GM19463 (cell line): ENCODE data around the gene ADSS1.

Experiments used
- ATAC-seq: cut with Tn5 transposase; IDR thresholded peaks from one replicate; pipeline ENCODE4 v1.9.1; 2021; ENCODE audit warnings: mild to moderate bottlenecking, moderate library complexity; ENCODE audit not compliant: unreplicated experiment

ADSS1 gene

DNA sequence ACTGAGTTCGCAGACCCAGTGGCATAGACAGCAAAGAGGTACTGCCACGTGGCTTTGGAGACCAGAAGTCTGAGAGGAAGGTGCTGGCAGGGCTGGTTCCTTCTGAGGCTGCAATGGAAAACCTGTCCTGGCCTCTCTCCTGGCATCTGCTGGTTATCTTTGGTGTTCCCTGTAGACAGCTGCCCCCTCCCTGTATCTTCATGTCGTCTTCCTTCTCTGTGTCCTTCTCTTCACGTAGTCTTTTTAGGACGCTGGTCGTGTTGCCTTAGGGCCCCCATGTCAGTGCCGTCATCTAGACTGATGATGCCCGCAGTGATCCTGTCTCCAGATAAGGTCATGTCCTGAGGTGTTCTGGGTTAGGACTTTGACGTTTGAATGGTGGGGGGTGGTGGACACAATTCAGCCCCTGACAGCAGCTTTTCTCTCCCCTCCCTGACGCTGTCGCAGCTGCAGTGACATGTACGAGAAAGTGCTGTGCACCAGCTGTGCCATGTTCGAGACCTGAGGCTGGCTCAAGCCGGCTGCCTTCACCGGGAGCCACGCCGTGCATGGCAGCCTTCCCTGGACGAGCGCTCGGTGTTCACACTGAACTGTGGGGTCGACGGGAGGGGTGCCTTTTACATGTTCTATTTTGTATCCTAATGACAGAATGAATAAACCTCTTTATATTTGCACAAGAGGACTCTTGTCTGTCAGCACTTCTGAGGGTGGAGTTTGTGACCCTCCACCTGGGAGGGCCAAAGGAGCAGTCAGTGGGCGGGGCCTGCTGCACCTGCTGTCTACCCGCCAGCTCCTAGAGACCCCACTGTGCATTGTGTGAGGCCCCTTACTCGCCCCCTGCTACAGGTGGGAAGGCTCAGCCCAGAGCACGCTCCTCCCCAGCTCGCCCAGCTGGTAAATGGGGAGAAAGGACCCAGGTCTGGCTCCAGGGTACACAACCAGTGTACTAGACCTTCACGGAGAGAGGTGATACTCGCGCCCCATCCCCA is 35.2 kb downstream of the ADSS1 start:
- ATAC-seq: no peak

DNA sequence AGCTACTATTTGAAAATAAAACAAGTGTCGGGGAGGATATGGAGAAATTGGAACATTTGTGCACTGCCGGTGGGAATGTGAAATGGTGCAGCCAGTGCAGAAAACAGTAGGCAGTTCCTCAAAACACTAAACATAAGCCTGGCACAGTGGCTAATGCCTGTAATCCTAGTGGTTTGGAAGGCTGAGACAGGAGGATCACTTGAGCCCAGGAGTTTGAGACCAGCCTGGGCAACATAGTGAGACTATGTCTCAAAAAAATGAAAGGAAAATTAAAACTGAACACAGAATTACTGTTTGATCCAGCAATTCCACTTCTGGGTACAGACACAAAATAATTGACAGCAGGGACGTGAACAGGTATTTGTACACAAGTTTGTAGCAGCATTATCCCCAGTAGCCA is 41.5 kb downstream of the ADSS1 start:
- ATAC-seq: no peak

DNA sequence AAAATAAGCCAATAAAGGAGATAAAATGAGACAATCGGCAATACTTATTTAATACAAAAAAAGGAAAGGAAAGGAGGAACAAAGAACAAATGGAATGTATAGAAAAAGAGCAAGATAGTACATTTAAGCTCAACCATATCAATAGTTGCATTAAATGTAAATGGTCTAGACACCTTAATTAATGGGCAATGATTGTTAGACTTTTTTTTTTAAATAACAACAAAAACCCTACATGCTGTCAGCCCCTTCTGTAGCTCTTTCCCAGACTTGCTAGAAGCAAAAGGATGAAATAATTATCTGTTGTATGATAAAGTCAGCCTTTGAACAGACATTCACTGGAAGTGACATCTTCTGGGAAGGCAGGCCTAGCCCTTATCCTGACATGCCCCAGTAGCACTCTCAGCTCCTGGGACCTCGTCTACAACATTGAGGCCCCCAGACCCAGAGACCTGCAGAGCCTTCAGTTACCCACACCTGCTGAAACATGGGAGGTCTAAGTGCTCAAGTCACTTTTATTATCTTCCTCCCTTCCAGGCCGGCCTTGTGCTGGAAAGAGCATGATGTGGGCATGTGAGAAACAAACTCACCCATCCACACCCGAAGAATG is 42.3 kb downstream of the ADSS1 start:
- no peak for ATAC-seq

DNA sequence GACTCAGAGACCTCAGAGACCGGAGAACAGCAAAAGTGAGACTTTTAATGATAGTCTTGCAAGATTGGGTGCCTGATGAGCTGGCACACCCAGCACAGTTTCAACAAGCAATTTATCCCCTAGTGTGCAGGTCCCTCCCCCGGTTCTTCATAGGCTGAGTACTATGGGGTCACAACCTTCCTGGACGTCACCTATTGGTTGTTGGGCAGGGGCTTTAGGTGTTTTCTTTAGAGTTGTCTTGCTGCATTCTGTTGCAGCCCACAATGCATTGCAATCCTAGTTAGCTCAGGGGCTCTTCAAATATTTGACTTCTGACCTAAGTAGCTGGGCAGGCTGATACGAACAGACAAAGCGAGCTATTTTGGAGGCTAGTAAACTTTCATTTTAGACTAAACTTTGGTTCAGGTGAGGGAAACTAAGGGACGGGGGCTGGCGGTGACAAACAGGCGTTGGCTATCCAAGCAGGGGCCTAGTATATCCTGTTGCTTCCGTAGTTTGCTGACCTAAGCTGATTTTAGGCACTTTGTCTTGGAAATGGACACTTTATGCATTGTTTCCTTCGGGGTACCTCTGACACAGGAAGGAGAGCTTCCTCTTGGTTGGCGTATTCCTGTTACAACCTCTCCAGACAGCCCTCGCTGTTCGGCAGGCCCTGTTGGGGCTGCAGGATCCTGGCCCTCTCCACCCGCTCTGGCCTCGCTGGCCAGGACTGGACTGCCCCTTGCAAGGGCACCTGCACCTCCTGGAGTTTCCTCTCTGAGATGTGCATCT is 43.0 kb downstream of the ADSS1 start:
- no peak for ATAC-seq

DNA sequence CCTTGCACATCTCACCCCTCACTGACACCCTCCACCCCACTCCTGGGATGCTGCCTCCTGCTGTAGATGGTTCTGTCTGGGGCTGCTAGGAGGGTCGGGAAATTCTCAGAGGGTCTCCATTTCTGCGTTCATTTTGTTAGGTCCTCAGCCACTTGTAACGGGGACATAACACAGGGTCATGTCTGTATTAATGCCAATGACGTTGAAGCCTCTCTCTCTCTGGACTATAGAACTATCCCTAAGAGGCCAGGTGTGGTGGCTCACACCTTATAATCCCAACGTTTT is 43.5 kb downstream of the ADSS1 start:
- ATAC-seq: no peak

DNA sequence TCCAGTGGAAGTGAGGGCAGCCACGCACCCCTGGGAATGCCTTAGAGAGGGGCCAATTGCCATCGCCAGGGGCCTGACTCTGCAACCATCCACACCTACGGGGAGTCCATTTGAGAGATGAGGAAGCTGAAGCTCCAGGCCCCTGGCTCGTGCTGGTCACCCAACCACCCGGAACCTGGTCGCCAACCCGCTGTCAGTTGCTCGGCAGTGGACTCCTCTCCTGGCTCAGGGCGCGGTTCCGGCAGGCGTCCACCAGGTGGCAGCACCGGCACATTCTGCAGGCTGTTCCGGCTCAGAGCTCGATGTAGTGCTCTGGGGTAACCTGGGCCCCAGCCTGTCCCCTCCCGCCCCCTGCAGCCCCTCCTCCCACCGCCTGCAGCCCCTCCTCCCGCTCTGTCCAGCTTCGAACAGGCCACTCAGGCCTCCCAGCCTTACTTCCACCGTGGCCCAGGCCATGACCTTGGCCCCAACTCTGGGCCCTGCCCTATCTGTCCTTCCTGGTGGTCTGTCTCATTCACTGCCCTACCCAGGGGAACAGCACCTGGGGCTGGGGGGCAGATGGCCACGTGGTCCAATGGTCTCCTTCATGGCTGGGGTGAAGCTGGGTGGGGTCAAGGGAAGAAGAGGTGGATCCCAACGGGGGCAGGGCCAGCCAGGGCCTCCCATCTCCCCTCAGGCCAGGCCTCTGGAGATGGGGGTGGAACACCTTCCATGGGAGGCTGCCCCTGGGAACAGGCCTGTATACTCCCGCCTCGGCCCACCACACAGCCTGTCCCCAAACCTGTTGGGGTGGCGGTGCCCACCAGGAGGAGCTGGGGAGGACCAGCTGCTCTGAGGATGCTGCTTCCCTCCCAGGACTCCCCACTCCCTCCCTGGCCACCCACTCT is 44.7 kb downstream of the ADSS1 start:
- peak; percentile 84 for ATAC-seq

DNA sequence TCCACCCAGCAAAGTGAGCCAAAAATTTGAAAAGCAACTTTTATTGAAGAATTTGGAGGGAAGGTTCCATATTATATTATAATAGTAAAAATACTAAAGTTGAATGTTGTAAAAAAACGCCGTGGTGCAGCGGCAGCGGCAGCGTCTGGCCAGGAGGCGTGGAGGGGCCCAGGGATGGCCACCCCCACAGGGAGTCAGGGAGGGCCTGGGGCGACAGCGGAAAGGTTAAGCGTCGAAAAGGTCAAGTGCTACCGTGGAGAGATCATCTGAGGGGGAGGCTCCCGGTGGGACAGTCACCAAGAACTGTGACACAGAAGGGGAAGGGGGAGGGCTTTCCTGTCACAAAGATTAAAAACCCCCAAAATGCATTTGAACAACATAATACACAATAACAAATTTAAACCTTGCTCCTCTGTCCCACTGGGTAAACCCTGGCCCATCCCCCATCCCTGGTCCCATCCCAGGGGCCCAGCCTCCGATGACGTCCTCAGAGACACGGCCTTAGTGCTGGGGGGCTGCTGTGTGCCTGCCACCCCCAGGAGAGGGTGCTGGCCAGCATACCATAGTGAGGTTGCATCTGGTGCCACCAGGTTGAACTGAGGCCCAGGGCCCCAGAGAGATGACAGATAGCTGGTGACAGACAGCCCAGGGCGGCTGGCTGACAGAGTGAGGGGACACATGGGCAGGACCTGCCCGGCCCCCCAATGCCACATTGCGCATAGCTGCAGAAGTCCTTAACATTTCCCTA is 45.5 kb downstream of the ADSS1 start:
- no peak for ATAC-seq

DNA sequence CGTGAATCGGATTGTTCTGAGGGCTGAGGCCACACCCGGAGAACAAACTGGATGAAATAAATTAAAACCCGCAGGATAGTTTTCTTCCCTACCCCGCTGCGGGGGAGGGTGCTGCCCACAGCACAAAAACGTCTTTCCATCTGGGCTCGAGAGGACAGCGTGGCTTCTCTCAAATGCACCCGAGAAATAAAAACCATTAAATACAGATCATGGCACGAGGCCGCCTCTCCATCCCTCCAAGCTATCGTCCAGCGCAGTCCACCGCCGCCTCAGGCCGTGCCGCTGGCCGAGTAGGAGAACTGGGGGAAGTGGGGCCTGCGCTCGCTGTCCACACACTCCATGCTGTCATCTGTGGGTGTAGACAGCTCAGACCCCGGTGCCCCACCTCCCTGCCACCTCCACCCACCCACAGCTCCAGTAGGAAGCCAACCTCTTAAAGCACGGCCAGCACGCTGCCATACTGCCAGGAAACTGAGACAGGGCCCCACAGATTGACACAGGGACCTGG is 46.1 kb downstream of the ADSS1 start:
- ATAC-seq: no peak

DNA sequence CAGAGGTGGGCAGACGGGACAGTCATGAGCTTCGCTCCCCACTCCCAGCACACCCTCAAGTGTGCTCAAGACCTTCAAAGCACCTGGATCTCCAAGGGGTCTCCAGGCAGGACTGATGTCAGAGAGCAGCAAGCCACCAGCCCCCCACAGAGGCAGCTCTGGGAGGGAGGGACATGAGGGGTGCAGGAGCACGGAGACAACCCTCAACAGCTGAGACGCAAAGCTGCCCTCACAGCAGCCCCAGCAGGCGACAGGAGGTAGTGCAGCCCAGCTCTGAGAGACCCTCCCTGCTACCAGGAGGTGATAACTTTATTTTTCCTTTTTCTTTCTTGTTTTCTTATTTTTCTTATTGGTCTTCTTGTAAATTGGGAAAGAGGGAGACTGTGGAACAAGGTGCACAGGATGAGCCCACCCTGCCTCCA is 46.8 kb downstream of the ADSS1 start:
- ATAC-seq: no peak

DNA sequence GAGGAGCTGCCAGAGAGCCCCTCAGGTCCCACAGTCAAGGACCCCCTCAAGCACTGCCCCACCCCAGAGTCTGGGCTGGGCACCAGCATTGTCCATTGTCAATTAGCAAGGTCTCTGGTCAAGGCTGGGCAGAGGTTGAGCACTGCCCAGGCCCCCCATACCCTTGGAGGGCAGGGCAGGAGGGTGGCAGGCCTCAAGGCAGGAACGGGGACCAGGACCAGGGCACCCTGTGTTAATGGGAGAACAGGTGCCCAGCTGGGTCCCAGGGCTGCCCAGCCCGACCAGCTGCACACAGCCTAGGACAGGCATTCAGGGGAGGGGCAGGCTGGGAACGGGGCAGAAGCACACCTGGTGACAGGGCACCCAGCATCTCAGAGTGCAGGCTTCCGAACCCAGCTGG is 47.3 kb downstream of the ADSS1 start:
- ATAC-seq: no peak

DNA sequence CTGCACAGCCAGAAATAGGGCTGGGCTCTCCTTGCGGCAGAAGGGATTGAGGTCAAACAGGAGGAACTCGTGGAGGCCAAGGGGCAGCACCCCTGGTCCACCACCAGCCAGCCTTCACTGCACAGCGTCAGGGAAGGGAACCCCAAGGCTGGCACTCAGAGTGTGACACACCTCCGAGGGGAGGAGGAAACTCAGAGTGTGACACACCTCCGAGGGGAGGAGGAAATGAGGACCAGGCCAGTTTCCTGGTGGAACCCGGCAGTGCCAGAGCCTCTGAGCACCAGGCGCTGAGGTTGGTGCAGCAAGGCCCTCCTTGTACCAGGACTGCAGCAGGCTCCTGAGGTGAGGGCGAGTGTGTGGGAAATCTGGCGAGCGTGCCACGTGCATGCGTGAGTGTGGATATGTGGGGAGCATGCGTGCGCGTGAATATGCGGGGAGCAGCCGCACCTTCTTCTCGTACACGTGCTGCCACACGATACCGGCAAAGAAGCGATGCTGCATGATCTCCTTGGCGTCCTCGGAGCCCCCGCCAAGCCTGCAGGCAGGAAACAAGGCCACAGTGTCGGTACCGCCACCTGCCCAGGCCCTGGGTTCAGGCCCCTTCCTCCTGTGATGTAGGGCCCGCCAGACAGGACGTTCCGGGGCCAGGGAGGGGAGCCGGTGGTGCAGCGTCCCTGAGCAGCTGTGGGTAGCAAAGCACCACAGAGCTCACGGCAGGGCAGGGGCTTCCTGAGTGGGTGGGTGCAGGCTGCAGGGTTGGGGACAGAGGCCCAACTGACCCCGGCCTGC is 48.1 kb downstream of the ADSS1 start:
- no peak for ATAC-seq

DNA sequence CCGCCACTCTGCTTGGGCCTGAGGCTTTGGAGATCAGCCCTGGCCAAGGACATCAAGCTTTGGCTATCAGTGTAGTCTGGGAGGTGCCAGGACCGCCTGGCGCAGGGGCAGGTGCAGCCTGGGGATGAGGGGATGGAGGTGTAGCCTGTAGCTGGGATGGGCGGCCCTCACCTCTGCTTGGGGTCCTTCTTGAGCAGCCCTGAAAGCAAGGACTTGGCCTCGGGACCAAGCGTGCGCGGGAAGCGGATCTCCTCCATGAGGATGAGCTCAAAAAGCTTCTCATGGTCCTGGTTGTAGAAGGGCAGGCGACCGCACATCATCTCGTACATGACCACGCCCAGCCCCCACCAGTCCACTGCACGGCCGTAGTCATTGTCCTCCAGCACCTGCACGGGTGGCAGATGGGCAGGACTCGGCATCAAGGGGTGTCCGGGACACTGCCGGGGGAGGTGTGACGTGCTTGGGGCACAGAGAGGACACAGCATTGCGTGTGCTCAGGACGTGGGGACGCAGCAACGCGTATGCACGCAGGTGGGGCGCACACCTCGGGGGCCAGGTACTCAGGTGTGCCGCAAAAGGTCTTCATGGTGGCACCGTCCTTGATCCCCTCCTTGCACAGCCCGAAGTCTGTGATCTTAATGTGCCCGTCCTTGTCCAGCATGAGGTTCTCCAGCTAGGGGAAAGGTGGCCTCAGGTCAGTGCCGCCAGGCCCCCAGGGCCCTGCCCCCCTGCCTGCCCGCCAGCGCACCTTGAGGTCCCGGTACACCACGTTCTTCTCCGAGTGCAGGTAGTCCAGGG is 48.9 kb downstream of the ADSS1 start:
- no peak for ATAC-seq

DNA sequence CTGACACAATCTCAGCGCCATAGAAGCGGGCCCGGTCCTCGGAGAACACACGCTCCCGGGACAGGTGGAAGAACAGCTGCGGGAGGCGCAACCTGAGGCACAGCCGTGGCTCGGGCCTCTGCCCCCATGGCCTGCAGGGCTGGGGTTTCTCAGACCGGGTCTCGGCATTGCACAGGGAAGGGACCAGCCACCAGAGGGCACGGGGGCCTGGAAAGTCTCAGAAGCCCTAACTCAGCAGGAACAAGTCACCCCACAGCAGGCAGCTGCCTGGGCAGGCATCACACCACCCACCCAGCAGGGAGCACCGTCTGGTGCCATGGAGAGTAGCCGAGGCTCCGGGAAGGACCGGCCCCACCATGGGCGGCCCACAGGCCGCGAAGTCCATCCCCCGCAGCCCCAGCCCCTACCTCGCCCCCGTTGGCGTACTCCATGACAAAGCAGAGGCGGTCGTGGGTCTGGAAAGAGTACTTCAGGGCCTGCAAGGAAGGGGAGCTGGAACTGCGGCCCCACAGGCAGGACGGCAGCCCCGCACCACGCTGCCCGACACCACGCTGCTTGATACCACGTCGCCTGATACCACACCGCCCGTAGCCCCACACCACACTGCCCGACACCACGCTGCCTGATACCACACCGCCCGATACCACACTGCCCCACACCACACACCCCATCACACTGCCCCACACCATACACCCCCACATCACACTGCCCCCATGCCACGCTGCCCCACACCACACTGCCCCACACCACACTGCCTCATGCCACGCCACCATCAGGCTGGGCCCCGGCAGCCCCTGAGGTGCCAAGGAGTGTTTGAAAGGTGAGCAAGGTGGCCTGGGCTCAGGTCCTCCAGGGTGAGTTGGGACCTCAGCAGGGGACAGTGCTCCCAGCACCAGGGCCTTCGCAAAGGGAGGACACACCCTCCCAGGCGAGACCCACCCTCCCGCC is 49.8 kb downstream of the ADSS1 start:
- no peak for ATAC-seq

DNA sequence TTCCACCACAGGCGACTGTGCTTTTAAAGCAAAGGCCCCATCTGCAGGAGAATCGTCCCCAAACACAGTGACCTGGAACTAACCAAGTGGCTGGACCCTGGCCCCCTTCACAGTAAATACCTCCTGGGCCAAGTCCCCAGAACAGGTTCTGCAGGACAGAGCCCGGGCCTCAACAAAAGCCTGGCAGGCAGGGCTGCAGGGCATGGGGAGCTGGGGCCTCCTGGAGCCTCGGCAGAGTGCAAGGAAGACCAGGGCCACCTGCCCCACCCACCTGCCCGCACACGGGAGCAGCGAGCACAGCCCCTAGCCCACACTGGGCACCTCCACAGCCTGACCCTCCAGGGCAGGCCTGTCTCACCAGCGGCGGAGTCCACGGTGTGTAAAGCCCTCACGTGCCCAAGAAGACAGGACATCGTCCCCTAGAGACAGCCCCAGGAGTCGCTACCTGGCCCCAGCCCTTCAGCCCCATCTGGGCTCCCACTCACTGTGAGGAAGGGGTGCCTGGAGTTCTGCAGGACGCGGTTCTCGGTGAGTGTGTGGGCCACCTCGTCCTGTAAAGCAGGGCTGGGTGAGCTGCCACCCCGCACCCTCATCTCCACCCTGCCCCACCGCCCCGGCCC is 50.5 kb downstream of the ADSS1 start:
- no peak for ATAC-seq

DNA sequence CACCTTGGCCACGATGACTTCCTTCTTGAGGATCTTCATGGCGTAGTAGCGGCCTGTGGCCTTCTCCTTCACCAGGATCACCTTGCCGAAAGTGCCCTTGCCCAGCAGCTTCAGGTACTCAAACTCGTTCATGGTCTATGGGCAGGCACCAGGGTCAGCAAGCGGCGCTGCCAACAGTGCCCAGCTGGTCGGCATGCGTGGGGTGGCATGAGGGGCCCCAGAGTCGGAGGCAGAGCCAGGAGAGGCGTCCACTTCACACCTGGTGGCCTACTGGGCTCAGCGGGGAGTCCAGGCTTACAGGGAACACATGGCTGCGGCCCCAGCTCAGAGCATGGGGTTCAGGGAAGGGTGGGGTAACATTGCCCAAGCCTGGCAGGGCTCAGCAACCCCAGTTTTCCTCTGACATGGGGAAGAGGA is 51.1 kb downstream of the ADSS1 start:
- ATAC-seq: no peak

DNA sequence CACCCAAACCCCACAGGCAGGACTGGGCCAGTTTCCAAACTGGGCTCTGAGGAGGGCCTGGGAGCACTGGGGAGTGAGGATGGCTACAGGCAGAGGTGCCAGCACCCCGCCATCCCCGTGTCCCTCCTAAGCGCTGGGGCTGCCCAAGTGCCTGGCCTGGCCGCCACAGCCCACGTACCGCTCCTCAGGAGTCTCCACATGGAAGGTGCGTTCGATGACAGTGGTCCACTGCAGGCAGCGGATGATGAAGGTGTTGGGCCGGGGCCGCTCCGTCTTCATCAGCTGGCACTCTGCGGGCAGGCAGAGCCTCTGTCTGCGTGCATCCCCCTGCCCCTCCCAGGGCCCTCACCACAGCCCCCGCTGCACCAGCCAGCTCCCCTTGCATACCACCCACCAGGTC is 52.5 kb downstream of the ADSS1 start:
- no peak for ATAC-seq
